ENCODE data around the gene TRIP6.
"Not testable (repeated sequence)": the region's sequence is repeated elsewhere in the genome, so short reads cannot be mapped to it uniquely, and the experiment has no call there.

TRIP6 gene

DNA sequence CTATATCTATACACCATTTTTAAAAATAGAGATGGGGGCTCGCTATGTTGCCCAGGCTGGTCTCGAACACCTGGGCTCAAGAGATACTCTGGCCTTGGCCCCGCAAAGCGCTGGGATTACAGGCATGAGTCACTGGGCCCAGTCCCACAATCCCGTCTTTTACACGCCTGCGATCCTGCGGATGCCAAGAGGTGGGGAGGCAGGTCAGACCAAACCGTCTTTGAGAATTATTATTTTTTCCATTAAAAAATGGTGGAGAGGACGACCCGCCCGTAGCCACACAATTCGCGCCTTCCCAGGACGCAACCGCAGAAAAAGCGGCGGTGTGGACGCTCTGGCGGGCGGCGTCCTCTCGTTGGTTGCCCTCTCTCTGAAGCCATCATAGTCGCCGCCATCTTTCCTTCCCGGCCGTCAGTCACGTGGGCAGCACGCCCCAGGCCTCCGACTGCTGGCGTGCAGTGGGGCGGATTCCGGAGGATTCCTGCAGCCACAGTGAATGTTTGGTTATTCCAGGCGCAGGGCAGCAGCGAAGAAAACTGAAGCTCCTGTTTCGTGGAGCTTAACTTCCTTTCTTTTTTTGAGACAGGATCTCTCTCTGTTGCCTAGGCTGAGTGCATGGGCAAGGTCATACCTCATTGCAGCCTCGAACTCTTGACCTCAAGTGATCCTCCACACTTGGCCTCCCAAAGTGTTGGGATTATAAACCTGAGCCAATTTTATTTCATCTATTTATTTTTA is 29.9 kb upstream of the TRIP6 start:
- DNase-seq (ENCODE audit: insufficient read length, low spot score) (no peak), FAIRE-seq (no peak)

DNA sequence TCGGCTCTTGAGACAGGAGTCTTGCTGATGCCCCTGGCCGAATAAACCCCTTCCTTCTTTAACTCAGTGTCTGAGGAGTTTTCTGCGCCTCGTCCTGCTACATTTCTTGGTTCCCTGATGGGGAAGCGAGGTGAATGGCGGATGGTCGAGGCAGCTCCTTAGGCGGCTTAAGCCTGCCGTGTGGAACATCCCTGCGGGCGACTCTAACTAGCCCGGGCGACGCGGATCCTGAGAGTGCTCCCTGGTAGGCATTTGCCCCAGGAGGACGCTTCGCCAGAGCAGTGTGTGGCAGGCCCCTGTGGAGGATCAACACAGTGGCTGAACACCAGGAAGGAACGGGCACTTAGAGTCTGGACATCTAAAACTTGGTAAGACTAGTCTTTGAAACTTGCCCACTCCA is 27.8 kb upstream of the TRIP6 start:
- DNase-seq (ENCODE audit: insufficient read length, low spot score) (no peak), FAIRE-seq (no peak)

DNA sequence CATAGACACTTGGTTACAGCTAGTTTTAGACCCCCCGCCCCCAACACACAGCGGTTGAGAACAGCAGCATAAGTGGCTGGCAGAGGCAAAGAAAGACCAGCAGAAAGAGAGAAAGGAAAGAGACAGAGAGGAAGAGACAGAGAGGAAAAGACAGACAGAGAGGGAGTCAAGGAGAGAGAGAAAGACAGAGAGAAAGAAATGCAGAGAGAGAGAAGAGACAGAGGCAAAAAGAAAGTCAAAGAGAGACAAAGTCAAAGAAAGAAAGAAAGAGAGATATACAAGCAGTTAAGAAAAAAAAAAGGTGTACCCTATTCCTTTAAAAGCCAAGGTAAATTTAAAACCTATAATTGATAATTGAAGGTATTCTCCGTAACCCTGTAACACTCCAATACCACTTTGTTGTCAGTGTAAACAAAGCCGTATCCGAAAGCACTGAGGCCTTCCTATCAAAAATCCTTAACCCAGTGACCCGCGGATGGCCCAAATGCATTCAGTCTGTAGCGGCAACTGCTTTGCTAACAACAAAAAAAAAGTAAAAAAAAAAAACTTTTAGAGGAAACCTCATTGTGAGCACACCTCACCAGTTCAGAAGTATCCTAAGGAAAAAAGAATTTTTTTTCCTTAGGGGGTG is 26.6 kb upstream of the TRIP6 start:
- DNase-seq (ENCODE audit: insufficient read length, low spot score) (no peak), FAIRE-seq (no peak)

DNA sequence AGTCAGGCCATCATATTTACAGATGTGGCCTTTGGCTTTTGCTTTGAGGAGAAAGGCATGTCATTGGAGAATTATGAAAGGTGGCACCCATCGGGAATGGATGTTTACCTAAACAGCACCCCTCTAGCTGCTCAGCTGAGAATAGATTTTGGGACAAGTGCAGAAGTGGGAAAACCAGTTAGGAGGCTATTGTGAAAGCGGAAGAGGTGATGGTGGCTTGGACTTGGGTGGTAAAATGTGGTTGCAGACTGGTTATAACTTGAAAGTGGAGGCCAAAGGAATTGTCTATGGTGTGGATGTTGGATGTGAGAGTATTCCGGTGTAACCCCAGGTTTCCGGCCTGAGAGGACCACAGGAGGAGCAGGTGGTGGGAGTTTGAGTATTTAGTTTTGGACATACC is 19.8 kb upstream of the TRIP6 start:
- DNase-seq (ENCODE audit: insufficient read length, low spot score), result no peak
- no peak for FAIRE-seq

DNA sequence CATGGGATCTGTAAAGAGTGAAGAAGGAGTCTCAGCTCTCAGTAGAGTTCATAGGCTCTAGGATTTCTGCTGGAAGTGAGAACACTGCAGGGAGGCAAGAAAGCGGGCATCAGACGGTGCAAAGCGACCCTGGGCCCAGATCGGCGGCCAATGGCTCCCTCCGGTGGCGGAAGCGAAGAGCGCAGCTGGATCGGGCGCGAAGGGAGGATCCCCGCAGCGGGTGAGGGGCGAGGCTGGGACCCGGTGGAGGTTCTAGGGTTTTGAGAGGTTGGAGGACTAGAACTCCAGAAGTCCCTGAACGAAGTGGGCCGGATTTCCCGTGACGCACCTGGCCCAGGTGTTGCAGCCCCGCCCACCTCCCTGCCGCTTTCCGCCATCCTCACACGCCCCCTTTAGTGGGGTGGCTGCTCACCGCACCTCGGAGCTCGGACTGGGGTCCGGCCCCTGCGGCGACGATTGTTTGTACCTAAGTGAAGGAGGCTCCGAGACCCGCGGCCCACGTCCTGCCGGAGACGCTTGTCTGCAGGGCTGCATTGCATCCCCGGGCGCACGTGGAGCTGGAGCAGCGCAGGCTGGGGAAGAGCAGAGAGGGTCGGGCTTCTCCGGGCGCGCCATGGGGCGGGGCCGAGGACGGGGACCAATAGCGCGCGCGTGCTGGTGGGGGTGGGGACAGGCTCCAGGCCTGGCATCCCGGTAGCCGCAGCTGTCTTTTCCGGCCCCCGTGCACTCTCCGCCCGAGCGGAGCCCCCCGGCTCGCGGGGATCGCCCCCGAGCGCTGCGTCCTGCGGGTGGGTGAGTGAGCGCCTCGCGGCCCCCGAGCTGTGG is 14.9 kb upstream of the TRIP6 start, which contains the start of gene SLC12A9:
SLC12A9 (plus strand) TSS at position 666 of the 825 bp plus-strand sequence. CDS start 1,485 bp downstream, outside the sequence.
- peak; percentile 85 for DNase-seq (ENCODE audit: insufficient read length, low spot score)
- FAIRE-seq, result peak; percentile 9

DNA sequence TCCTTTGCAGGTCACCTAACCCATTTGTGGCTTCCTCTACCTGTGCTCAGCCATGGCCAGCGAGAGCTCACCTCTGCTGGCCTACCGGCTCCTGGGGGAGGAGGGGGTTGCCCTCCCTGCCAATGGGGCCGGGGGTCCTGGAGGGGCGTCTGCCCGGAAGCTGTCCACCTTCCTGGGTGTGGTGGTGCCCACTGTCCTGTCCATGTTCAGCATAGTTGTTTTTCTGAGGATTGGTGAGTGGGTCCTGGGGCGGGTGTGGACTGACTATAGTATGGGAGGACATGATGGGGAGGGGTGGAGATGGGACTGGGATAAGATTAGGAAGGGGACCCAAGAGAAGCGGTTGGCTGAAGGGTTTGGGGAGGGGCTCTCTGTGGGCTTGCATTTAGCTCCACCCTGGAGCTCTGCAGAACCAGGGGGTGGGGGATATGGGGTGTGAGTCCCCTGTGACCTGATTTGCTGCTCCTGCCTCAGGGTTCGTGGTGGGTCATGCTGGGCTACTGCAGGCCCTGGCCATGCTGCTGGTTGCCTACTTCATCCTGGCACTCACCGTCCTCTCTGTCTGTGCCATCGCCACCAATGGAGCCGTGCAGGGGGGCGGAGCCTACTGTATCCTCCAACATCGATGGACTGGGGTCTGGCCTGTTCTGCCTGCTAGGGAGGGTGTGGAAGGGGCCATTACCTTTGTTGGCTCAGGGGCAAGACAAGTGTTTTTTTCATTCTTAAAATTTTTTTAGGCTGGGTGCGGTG is 12.9 kb upstream of the TRIP6 start:
- DNase-seq (ENCODE audit: insufficient read length, low spot score) (no peak), FAIRE-seq (no peak)

DNA sequence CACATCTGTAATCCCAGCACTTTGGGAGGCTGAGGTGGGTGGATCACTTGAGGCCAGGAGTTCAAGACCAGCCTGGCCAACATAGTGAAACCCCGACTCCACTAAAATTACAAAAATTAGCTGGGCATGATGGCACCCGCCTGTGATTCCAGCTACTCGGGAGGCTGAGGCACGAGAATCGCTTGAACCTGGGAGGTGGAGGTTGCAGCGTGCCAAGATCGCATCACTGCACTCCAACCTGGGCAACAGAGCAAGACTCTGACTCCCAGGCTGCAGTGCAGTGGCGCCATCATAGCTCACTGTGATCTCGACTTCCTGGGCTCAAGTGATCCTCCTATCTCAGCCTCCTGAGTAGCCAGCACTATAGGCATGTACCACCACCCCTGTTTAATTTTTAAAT is 12.3 kb upstream of the TRIP6 start:
- FAIRE-seq; DNase-seq (ENCODE audit: insufficient read length, low spot score): not testable (repeated sequence)

DNA sequence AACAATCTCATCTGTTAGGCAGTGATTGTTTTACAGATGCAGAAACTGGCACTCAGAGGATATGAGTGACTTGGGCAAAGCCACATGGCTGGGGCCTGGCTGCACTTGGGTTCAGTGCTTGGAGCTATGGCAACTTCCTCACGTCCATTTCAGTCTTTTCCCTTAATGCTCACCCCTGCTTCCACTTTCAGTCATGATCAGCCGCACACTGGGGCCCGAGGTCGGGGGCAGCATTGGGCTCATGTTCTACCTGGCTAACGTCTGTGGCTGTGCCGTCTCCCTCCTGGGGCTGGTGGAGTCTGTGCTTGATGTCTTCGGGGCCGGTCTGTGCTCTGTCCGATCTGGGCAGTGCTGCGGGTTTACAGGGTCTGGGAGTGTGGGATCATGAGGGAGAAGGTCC is 11.7 kb upstream of the TRIP6 start:
- FAIRE-seq (no peak), DNase-seq (ENCODE audit: insufficient read length, low spot score) (no peak)

DNA sequence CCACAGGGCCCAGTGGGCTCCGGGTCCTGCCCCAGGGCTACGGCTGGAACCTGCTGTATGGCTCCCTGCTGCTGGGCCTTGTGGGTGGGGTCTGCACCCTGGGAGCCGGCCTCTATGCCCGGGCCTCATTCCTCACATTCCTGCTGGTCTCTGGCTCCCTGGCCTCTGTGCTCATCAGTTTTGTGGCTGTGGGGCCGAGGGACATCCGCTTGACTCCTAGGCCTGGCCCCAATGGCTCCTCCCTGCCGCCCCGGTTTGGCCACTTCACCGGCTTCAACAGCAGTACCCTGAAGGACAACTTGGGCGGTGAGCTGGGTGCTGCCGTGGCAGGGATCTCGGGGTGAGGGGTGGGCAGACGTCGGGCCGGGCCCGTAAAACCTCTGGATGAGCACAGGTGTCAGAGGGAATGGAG is 10.3 kb upstream of the TRIP6 start:
- FAIRE-seq (no peak), DNase-seq (ENCODE audit: insufficient read length, low spot score) (no peak)

DNA sequence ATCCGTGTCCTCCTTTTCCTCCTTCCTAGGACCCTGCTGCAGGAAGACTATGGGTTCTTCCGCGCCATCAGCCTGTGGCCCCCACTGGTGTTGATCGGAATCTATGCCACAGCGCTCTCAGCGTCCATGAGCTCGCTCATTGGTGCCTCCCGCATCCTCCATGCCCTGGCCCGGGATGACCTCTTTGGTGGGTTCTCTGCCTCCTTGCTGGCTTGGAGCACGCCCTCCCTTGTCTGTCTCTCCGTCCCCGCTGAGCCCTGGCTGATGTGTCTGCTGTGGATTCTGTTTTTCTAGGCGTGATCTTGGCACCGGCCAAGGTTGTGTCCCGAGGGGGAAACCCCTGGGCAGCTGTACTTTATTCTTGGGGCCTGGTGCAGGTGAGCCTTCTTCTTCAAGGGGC is 7.3 kb upstream of the TRIP6 start:
- DNase-seq (ENCODE audit: insufficient read length, low spot score), result no peak
- FAIRE-seq, result no peak

DNA sequence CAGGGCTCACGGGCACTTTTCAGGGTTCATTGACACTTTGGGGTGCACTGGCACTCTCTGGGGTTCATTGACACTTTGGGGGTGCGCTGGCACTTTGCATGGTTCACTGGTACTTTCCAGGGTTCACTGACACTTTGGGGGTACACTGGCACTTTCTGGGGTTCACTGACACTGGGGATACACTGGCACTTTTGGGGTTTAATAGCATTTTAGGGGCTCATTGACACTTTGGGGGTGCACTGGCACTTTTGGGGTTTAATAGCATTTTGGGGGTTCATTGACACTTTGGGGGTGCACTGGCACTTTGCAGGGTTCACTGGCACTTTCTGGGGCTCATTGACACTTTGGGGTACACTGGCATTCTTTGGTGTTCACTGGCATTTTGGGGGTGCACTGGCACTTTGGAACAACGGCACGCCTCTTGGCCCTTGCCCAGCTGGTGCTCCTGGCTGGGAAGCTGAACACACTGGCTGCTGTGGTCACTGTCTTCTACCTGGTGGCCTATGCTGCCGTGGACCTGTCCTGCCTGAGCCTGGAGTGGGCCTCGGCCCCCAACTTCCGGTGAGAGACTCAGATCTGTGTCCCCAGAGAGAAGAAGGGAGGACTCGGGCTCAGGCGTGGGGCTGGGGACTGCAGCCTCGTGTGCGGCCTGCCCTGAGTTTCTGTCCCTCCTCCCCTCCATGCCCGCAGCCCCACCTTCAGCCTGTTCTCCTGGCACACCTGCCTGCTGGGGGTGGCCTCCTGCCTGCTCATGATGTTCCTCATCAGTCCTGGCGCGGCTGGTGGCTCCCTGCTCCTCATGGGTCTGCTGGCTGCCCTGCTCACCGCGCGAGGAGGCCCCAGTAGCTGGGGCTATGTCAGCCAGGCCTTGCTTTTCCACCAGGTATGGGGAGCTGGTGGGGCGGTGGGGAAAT is 6.2 kb upstream of the TRIP6 start:
- no peak for FAIRE-seq
- DNase-seq (ENCODE audit: insufficient read length, low spot score), result no peak

DNA sequence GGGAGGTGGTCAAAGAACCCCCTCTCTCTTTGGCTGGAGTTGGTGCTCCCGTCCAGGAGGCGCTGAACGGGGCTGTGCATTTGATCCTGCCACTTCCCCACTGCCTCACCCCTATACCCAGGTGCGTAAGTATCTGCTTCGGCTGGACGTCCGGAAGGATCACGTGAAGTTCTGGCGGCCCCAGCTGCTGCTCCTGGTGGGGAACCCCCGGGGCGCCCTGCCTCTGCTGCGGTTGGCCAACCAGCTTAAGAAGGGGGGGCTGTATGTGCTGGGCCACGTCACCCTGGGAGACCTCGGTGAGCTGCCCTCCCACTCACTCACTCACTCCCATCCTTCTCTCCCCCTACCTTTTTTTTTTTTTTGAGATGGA is 5.6 kb upstream of the TRIP6 start:
- FAIRE-seq (no peak), DNase-seq (ENCODE audit: insufficient read length, low spot score) (no peak)

DNA sequence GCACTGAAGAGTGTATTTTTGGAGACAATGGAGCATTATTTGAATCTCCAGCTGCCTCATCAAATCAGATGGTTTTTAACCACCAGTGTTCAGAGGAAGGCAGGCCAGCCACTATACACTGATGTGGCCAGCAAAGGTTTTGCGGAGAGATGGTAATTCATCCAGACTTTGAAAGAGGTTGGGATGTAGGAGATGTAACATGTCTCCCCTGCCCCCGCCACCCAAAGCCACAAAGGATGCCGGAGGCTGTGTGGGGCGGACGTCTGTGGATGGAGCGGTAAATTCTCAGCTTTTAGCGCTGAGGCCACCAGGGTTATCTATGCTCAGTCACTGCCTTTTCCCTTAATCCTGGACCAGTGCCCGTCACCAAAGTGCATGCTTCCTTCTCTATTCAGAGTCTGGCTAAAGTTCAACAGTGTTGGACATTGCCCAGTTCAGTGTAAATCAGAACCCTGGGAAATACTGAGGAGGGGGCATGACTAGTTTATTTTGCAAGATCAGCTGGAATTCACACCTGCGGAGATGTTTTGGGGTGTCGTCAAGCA is 3.7 kb upstream of the TRIP6 start:
- no peak for FAIRE-seq
- DNase-seq (ENCODE audit: insufficient read length, low spot score), result no peak

DNA sequence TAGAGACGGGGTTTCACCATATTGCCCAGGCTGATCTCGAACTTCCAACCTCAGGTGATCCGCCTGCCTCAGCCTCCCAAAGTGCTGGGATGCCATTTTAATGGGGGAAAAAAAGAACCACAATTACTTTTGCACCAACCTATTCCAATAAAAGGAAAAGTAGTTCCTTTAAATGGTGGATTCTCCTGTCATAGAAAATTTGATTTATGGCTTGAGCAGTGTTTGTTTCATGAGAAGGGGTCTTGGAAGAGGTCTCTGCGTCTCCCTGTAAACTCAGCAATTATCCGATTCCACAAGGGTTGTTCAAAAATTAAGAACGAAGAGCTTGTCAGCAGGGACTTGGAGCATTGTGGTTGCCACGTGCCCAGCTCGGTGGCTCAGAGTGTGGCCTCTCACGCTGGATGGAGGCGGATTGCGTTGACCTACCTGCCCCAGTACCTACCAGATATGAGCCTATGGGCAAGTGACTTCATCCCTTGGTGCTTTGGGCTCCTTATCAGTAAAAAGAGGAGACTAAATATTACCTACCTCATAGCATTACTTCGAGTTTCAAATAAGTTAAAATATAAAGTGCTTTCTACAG is 2.8 kb upstream of the TRIP6 start:
- FAIRE-seq (no peak), DNase-seq (ENCODE audit: insufficient read length, low spot score) (no peak)

DNA sequence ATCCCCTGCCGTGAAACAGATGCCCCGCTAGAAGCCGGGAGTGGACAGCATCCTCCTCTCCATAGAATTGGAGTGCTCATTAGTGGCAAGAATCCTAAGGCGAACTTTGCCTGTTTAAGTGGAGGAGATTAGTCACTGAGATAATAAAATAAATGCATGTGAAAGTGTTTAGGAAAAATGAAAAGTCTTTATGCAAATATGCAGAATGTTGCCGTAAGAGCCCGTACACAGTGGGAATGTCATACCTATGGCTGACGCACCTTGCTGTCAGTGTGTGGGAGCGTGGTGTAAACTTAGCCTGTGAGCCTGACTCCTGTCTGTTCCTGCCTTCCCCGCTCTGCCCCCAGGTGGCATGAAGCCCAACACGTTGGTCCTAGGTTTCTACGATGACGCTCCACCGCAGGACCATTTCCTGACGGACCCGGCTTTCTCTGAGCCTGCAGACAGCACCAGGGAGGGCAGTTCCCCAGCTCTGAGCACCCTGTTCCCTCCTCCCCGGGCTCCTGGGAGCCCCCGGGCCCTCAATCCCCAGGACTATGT is 1.7 kb upstream of the TRIP6 start:
- no peak for FAIRE-seq
- DNase-seq (ENCODE audit: insufficient read length, low spot score), result no peak

DNA sequence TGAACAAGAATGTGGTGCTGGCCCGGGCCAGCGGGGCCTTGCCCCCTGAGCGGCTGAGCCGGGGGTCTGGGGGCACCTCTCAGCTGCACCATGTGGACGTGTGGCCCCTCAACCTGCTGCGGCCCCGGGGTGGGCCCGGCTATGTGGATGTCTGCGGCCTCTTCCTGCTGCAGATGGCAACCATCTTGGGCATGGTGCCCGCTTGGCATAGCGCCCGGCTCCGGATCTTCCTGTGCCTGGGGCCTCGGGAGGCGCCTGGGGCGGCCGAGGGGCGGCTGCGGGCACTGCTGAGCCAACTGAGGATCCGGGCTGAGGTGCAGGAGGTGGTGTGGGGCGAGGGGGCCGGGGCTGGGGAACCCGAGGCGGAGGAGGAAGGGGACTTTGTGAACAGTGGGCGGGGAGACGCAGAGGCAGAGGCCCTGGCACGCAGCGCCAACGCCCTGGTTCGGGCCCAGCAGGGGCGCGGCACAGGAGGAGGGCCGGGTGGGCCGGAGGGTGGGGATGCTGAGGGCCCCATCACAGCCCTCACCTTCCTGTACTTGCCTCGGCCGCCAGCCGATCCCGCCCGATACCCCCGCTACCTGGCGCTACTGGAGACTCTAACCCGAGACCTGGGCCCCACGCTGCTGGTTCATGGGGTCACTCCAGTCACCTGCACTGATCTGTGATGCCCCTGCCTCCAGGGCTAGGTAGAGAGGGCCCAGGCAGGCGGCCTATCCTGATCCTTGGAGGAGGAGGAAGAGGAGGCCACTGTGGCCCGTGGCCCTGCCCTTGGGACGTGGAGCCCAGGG is 1.1 kb upstream of the TRIP6 start:
- FAIRE-seq, result no peak

DNA sequence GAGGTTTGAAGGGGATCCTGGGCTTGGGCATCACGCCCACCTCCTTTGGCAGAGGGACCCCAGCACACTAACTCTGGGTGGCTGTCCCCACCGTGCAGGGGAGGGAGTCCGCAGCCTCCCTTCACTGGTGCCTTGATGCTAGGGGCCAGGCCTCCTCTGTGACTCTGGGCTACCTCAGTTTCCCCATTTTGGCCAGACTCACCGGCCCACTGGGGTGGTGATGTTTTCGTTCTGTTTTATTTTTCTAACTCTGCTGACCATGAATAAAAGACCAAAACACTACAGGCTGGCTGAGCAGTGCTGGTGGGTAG is 503 bp upstream of the TRIP6 start:
- FAIRE-seq (no peak), DNase-seq (ENCODE audit: insufficient read length, low spot score) (no peak)

More for the DNA sequence above, 1.1 kb upstream of the TRIP6 start:
- no peak for DNase-seq (ENCODE audit: insufficient read length, low spot score)

DNA sequence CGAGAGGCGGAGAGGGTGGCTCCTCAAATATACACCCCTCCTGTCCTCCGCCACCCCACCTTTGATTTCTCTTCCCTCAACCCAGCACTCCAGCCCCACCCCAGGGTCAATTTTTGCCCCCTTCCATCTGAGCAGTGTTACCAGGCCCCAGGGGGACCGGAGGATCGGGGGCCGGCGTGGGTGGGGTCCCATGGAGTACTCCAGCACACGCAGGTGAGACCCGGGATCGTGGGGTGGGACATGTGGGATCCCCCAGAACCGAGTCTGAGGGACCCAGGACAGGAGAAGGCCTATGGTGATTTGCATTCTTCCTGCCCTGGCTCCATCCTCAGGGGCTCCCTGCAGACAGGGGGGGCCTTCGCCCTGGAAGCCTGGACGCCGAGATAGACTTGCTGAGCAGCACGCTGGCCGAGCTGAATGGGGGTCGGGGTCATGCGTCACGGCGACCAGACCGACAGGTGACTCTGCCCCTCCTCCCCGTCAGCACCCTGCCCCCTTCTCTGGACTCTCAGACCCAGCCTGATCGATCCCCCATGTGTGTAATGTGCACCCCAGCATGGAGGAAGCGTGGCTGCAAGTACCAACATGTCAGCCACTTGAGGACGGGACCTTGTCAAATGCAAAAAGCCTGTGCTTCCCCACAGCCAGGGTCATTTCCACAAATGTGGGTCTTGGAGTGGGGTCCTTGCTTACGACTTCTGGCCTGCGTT is 744 bp downstream of the TRIP6 start:
- FAIRE-seq (no peak), DNase-seq (ENCODE audit: insufficient read length, low spot score) (no peak)
